HG03039 (cell line): ENCODE measurements around the gene RNF215.

Experiments
- ATAC-seq: cut with Tn5 transposase; IDR thresholded peaks from one replicate; pipeline ENCODE4 v1.9.1; 2021; ENCODE audit warnings: mild to moderate bottlenecking, moderate library complexity; ENCODE audit not compliant: unreplicated experiment

Gene RNF215

DNA sequence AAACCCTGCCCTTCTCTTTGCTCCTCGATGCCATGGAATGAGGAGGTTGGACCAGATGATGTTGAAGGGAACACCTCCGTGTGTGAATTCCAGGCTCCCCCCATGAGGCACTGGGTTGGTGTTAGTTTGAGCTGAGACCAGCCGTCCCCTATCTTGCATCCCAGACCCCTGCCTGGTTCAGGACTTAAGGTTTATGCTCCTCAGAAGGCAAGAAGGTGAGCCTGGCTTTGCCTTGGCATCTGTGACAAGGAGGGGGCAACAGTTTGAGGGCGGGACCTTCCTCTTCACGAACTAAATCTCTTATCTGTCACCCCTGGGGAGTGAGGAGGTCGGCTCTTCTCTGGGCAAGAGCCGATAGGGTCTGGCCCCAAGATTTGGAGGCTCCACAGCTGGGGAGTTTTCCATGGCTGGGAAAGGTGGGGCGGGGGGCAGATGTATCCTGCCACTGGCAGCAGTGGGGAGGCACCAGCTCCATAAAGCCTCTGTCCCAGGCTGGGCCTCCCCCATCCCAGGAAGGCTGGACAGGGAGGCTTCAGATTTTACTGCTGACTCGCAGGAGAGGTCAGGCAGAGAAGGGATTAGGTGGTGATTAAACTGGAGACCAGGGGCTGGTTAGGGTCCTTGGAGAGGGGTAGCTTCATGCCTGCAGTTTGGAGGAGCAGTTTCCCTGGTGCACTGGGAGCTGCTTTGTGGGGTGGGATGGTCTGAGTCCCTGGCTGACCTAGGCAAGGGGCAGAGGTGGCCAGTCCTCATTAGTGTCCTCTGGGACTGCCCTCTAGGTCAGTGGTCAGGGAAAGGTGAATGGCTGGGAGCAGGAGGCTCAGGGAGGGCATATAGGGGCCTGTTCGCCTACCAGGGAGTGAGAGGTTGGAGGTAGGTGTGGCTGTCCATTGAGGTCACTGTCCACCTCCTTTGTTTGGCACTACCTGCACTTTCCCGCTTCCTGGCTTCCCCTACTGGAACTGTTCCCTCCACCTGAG is 10.7 kb upstream of the RNF215 start:
- no peak for ATAC-seq

DNA sequence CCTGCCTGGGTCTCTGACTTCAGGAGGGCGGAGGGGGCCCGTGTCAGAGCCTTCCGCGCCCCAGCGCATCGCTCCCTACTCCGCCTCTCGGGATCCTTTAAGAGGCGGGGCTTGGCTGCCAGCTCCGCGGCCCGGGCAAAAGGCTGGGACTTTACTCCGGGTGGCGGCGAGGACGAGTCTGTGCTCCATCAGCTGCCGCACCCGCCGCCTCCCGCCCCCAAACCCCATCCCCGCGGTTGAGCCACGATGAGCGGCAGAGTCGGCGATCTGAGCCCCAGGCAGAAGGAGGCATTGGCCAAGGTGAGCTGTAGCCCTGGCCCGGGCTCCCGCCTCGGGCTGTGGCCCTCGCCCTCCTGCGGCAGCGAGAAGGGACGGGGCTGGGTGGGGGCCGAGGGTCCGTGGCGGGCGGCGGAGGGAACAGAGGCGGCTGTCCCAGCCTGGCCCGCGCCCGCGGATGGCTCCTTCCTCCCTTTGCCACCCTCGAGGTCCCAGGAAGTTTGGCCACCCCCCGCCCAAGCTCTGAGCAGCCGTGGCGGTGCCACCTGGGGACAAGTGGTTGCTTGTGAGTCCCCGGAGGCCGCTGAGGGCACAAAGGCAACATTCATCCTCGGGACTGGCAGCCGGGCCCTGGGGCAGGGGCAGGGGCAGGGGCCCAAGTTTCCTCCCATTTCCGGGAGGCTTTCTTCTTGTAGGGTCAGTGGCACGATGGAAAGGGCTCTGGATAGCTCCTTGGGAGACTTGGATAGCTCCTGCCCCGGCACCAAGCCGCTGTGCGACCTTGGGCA is 9.9 kb upstream of the RNF215 start, which contains the start of gene SEC14L2:
SEC14L2 (plus strand) TSS at position 148 of the 785 bp plus-strand sequence; CDS start at position 247, 99 bp downstream.
- ATAC-seq, result no peak

DNA sequence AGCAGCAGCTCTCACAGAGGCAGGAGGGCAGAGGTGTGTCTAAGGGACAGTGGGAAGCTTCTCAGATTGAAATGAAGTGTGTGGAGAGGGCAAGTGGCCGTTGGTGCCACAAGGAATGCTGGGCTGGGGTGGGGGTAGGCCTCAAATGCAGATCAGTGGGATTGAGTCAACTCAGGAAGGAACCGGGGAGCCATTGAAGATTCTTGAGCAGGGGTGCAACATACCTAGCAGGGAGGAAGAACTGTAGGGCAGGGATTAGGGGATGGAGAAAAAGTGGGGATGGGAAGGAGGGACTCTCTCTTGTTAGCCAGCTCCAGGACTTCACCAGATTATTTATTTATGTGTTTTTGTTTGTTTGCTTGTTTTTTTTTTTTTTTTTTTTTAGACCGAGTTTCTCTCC is 6.7 kb upstream of the RNF215 start:
- ATAC-seq, result no peak

DNA sequence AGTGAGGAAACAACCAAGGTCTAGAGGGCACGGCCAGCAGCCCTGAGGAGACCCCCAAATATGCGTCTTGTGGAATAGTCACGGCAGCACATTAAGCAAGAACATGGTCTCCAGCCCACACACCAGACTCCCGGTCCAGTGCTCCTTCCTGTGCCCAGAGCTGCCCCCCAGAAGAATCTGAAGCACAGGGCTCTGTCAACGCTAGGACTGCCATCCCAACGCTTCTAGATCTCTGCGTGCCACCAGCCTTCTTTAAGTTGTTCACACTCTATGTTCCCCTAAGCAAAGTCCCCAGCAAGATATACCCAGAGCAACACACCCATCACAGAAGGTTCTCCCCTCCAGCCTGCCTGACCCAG is 6.1 kb upstream of the RNF215 start:
- no peak for ATAC-seq

DNA sequence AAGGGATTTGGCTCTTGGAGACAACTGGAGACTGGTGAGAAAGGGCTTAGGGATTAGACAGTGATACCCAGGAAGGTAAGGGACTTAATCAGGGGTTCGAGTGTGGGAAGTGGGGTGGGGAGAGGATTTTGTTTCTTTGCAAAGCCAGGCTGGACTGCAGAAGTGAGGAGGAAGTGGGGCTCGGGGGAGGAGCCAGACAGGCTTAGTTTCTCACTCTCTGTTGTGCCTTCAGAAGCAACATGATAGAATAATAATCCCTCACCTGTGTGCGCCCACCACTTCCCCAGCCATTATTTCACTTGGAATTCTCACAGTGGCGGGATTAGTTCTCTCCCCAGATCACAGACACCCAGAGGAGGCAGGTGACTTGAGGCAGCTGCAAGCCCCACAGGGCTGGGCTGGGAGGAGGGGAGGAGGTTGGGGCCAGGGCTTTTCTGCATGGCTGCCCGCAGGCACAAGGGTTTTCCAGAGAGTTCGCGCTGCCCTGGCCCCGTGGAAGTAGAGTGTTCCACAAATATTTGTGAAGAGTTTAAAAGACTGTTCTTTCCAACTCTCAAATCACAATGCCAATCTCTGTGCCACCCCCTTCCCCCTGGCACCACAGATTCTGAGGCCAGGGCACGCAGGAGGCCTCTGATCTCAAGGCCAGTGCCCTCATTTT is 5.6 kb upstream of the RNF215 start:
- ATAC-seq, result no peak

DNA sequence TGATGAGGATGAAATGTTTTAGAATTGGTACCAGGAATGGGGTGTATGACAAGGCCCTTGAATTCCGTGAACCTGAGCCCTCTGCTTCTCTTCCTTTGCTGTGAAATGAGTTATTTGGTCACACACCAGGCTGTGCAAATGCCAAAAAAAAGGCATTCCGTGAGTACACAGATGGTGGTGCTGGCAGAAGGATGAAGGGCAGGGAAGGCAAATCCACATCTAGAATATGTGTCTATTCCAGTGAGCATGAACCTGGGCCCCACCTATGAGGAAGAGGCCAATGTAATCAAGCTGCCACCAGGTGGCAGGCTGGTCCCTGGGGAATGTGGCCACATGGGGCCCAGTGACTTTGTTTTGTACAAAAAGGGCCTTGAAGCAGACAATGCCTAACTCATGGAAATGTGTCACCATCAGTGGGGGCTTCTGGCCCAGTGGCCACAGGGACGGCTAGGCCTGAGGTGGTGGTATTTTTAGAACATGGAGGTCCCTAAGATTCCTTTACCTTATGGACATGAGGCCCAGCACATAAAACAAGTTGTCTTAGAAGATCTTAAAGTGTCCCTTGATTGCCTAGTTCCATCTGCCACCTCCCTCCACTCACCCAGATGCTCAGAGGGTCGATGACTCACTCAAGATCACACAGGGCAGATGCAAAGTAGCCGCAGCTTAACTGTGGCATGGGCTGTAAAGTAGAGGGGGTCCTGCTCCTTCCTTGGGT is 3.9 kb upstream of the RNF215 start:
- no peak for ATAC-seq

DNA sequence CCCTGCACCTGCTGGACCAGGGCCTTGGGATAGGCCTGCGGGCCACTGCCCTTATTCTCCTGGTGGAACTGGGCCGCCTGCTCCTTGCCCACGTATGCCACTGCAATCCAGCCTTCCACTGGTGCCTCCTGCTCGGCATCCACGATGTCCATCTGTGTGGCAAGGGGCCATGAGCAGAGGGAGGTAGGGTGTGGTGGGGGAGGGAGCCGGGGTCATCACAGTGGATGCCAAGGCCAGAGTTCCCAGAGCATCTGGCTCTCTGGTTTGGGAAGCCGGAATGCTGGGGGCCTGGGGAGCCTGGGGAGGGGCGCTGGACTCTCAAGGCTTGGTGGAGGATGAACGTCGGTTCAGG is 627 bp downstream of the RNF215 start:
- ATAC-seq, result no peak

DNA sequence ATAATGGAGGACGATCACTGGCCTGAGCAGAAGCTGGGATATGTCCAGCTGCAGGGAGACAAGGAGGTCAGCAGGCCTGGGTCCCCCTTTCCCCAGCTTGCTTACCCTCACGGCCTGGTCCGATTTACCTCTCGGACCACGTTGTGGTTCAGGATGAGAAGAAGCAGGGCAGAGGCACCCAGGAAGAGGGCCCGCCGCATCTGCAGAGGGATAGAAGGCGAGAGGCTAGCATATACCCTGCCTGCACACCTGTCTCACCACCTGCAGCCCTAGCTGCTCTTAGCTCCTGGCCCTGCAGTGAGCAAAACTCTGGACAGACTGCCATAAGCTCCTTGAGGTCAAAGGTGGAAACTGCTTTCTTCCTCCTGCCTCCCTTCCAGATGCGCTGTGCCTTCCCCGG is 1.3 kb downstream of the RNF215 start:
- no peak for ATAC-seq

DNA sequence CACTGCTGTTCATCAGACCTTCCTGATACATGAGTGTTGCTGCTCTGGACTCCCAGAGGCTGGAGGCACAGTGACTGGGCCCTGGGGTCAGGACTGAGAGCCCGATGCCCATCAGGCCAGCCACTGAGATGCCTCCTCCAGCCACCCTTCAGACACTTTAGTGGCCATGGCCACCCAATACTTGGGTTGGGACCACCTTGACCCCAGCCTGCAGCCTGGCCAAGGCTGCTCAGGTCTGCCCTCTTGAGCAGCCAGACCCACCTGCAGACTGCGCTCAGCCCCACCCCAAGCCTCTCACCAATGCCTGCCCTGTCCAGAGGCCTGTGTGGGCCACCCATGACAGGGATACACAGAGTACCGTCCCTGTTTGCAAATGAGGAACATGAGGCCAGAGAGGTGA is 4.2 kb downstream of the RNF215 start:
- no peak for ATAC-seq

DNA sequence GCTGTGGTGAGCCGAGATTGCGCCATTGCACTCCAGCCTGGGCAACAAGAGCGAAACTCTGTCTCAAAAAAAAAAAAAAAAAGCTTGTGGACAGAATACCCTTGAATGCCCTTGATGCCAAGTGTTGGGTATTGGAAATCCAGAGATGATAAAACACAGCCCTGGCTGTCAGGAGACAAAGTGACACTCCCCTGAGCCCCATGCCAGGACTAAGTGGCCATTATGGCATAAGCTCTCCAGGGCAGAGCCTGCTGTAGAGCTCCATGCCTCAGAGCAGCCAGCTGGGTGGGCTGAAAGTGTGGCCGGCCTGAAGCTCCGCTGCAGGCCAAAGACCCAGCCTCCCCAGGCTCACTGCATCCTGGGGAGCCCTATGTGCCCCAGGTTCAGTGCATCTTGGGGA is 4.9 kb downstream of the RNF215 start:
- no peak for ATAC-seq

DNA sequence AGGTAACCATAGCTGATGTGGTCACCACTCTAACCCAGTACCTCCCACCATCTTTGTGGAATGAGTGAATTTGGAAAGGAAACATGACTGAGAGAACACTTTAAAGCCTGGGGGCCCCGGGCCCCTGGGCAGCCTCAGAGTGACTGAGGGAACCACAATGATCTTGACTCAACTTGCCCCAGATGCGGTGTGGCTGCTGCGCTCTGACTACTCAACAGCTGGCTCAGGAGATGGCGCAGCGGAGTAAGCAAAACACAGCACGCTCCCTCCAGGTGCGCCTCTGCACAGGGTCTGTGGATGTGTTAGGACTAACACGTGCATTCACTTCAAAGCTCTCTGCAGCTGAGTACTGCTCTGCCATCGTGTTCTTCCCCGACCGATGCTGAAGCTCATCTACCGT is 5.9 kb downstream of the RNF215 start:
- ATAC-seq, result no peak

DNA sequence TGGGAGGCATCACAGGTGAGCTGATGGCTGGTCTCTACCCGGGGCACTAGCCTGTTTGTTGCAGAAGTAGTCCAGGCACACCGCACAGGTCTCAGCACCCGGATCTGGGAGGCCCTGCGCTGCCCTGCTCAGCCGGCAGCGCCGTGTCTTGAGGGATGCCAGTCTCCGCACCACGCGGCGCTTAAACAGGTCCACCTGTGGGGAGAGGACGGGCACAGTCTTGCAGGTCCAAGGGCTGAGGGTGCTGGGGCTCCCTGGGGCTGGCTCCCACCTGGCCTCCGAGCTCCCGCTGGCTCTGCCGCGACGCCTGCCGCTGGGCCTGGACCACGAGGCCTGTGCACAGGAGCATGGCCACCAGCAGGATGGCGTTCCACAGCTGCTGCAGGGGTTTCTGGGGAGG is 7.2 kb downstream of the RNF215 start:
- no peak for ATAC-seq

DNA sequence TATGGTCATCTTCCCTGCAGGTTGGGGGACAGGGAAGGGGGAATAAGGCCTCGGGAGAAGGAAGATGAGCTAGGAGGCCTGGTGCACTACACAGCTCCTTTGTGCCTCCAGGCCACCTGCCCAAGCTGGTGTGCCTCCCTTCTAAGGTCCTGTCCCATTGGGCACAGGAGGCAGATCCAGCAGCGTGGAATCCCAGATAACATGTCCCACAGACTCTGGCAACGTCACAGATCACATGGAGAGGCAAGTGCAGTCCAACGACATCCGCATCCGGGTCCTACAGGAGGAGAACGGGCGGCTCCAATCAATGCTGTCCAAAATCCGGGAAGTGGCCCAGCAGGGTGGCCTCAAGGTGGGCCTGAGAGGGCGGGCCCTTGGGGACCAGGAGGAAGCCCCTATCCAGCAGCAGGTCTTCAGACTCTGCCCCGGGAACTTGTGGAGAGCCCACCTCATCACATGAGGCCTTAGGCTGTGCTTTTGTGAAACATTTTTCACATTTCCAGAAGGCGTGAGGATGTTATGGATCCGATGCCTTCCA is 11.8 kb downstream of the RNF215 start:
- ATAC-seq, result no peak

DNA sequence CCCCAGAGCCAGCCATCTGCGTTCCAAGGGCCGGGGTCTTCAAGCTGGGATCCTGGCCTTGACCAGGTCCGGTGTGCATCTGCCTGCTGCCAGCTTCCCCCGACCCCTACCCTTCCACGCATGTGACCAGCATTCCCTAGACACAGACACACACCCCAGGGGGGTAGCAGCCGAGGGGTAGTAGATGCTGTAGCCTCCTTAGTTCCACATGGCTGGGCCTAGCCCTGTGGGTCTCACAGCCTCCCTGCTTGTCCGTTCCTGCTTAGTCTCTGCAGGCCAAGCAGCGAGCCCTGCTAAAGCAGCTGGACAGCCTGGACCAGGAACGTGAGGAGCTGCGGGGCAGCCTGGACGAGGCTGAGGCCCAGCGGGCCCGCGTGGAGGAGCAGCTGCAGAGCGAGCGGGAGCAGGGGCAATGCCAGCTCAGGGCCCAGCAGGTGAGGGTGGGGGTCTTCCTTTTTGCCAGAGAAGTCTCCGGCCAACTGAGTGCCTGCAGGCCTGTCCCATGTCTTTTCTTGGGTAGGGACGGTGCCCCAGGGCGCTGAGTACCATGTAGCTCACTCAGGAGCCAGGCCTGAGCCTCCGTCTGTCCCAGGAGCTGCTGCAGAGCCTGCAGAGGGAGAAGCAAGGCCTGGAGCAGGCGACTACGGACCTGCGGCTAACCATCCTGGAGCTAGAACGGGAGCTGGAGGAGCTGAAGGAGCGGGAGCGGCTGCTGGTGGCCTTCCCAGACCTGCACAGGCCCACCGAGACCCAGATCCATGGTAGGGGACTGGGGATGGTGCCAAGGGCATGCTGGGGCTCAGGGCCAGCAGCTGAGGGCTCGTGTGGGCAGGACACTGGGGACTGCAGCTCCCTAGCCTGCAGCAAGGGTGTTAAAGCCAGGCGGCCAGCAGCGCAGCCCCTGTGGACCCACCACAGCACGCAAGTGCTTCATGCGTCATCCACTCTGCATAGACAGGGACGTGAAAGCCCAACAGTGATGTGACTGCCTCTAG is 13.6 kb downstream of the RNF215 start:
- no peak for ATAC-seq

DNA sequence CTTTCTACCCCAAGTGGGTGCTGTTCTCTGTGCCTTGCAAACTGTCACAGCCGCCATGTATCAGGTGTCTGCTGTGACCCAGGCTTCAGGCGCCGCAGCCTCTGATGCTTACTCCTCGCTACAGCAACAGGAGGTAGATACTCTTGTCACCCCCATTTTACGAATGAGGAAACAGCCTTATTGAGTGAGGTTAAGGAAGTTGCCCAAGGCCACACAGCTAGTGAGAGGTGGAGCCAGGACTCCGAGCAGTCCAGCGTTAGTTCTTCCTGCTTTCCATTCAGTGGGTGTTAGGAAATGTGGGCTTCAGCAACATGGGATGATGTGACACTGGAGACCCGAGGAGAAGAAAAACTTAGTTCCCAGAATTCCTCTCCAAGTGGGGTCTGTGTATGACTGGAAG is 14.3 kb downstream of the RNF215 start:
- ATAC-seq, result no peak

DNA sequence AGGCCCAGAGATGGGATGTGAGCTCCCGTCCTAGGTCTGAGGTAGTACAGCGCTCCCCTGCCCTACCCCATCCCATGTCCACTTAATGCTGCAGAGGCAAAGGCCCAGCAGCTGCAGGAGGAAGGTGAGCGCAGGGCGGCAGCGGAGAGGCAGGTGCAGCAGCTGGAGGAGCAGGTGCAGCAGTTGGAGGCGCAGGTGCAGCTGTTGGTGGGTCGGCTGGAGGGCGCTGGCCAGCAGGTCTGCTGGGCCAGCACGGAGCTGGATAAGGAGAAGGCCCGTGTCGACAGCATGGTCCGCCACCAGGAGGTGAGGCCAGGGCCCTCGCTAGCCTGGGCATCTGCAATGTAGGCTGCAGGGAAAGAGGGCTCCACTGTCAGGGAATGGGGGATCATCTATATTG is 15.2 kb downstream of the RNF215 start:
- ATAC-seq, result no peak

DNA sequence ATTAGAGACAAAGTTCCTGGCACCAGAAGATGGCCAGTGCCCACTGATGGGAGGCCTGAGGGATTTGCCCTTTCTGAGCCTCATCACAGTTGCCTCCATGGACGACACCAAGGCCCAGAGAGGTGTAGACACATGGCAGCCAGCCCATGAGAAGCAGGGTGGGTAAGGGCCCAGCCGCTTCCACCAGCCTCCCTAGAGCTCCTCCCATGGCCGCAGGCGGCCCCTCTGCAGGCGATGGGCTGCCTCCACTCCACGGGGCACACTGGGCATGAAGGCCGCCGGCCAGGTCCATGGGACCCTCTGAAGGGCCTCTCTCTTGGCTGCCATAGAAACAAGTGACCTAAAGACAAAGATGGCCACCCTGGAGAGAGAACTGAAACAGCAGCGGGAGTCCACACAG is 15.9 kb downstream of the RNF215 start:
- ATAC-seq, result no peak

DNA sequence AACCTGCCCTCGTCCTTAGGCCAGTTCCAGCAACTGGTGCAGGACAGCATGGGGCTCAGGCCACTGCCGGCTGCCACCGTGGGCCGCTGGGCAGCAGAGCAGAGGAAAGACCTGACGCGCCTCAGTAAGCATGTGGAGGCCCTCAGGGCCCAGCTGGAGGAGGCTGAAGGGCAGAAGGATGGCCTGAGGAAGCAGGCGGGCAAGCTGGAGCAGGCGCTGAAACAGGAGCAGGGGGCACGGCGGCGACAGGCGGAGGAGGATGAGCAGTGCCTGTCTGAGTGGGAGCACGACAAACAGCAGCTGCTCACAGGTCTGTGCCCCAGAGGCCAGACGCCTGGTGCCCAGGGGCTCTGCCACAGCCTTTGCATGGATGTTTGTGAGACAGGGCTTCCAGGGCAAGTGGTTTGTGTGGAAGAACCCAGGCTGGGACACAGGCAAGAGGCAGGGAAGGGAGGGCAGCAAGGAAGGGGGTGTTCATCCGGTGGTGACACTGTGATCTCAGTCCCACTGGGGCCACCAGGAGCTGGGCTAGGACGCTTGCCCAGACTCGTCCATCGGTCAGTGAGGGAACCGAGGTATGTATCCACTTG is 16.5 kb downstream of the RNF215 start:
- no peak for ATAC-seq

DNA sequence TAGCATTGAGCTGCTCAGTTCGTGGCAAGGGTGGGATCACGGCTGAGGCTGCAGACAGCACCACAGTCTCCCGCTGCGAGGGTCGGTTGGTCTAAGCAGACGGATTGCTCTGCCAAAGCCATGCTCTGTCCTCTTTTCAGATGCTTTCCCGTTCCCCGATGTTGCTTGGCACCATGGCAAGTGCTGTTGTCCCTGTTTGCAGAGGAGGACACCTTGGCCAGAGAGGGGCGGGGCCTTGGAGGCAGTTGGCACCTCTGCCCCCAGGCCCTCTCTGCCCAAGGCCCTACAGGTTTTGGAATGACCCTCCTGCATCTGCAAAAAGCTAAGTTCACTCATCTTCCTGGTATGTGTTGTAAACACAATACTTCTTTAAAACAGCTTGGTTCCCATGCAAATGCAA is 18.8 kb downstream of the RNF215 start:
- ATAC-seq, result no peak
